ENCODE results near the gene EGLN3. TPM values are rescaled to one million over a fixed set of nuclear protein-coding genes. Genes with fewer than 3 reads are reported as not detected.

EGLN3 gene
- polyA plus RNA-seq, 4 donors = 13.1 to 40.5 (median 25.5) TPM

- Histone ChIP-seq H3K4me1 (ENCODE audit: control insufficient read depth in 3 of 3, insufficient read depth in 2 of 3, low read depth in 1 of 3, low read length in 2 of 3) (no peaks in the 10 kb centered on the region), H3K27ac (ENCODE audit: low read depth in 1 of 3, low read length in 2 of 3) (no peak overlapping the region), H3K27me3 (ENCODE audit: control insufficient read depth in 3 of 3, insufficient read depth in 3 of 3, low read length in 3 of 3) (no peaks in the 10 kb centered on the region), H3K9me3 (ENCODE audit: control insufficient read depth in 2 of 2, insufficient read depth in 1 of 2, low read depth in 1 of 2, low read length in 1 of 2) (peaks cover 0 to 23% of the 10 kb centered on the region in 2 donors), H3K4me3 (ENCODE audit: low read depth in 1 of 3, low read length in 3 of 3) (no peak overlapping the region), H3K36me3 (ENCODE audit: control insufficient read depth in 3 of 3, insufficient read depth in 2 of 3, low read depth in 1 of 3, low read length in 3 of 3) (no peaks in the 10 kb centered on the region)
- DNase-seq (no peak), FAIRE-seq (no peak)
- WGBS, 3 donors = 82 to 95% (median 83%) methylated on average over 3 of the region's 3 CpGs
Measured at GRCh38 chr14:33879684-33880286, 71.1 kb downstream of the EGLN3 start.

GRCh38 chr14:33876274-33876673, 74.6 kb downstream of the EGLN3 start:
- FAIRE-seq (no peak), DNase-seq (no peak)
- H3K4me3 ChIP-seq (ENCODE audit: low read depth in 1 of 3, low read length in 3 of 3) = no peak overlapping the region
- peaks cover 0 to 24% of the 10 kb centered on the region in 2 donors for H3K9me3 ChIP-seq (ENCODE audit: control insufficient read depth in 2 of 2, insufficient read depth in 1 of 2, low read depth in 1 of 2, low read length in 1 of 2)
- 96 to 97% (median 96%) methylated on average over 2 of the region's 2 CpGs for WGBS, 3 donors
- H3K27me3 ChIP-seq (ENCODE audit: control insufficient read depth in 3 of 3, insufficient read depth in 3 of 3, low read length in 3 of 3) = no peaks in the 10 kb centered on the region
- H3K36me3 ChIP-seq (ENCODE audit: control insufficient read depth in 3 of 3, insufficient read depth in 2 of 3, low read depth in 1 of 3, low read length in 3 of 3) = no peaks in the 10 kb centered on the region
- no peak overlapping the region for H3K27ac ChIP-seq (ENCODE audit: low read depth in 1 of 3, low read length in 2 of 3)
- no peaks in the 10 kb centered on the region for H3K4me1 ChIP-seq (ENCODE audit: control insufficient read depth in 3 of 3, insufficient read depth in 2 of 3, low read depth in 1 of 3, low read length in 2 of 3)

Measured in small intestine (tissue), 7 donors.